Measurements from ENCODE around the gene XRCC5.
"Not testable (repeated sequence)": the region's sequence is repeated elsewhere in the genome, so short reads cannot be mapped to it uniquely, and the experiment has no call there.

The XRCC5 gene

GRCh38 chr2:216119146-216119545, 10.0 kb downstream of the XRCC5 start:
- DNase-seq (ENCODE audit: low read depth) = no peak

DNA sequence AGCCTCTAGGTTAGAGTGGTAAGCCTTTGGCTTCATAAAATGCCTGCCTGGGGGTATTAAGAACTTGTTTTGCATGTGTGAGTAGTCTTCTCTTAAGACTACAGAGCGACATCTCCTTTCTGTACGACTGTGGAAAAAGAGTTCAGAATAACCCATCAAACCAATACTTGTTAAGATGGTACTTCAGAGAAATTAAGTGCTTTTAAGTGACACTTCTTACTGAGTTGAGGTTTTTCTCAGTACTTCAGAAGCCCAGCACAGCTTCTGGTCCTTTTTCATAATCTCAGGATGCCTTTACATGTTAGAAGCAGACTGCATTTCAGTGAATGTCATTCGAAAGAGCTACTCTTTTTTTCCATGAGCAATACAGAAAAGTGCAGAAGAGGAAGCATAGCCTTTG, 10.8 kb downstream of the XRCC5 start:
- no peak for DNase-seq (ENCODE audit: low read depth)

DNA sequence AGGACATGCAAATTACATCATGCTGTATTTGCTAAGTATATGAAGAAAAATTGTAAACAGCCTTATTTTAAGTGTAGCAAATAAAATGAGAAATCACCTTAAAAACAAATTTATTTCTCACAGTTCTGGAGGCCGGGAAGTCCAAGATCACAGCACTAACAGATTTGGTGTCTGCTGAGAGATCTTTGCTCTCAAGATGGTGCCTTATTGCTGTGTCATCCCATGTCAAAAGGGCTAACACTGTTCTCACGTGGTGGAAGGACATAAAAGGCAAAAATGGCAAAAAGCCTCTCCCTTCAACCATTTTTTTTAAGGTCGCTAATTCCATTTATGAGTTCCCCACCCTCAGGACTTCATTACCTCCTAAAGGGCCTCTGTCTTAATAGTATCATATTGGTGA, 12.1 kb downstream of the XRCC5 start:
- no peak for DNase-seq (ENCODE audit: low read depth)

DNA sequence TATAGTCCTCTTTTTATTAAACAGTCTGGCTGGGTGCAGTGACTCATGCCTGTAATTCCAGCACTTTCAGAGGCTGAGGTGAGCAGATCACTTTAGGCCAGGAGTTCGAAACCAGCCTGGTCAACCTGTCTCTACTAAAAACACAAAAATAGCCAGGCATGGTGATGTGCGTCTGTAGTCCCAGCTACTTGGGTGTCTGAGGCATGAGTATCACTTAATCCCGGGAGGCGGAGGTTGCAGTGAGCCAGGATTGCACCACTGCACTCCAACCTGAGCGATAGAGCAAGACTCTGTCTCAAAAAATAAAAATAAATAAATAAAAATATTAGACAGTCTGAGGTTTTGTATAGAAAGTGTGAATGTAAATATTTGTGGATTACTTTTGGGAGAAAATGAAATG, 17.8 kb downstream of the XRCC5 start:
- DNase-seq (ENCODE audit: low read depth) = no peak

DNA sequence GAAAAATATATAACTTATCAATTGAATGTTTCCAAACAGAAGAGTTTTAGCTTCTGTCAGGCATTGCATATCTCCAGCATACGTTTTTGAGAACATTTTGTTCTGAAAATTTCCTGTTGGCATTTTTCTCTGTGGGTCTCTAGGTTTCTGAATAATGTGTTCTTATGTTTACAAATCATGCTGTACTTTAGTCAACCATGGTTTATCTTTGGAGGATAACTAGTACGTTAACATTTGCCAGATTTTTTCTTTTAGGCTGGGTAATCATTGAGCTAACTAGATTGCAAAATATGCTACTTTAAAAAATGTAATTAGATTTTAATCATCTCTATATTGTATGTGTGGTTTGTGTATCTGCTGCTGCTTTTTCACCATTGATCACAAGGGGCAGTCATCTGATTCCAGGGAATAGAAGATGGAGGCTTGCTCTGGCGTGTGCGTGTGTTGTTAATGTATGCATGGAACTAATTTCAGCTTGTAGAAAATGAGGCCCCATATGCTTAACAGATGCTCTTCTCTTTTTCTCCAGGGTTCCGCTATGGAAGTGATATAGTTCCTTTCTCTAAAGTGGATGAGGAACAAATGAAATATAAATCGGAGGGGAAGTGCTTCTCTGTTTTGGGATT, 21.3 kb downstream of the XRCC5 start:
- DNase-seq (ENCODE audit: low read depth) = no peak

DNA sequence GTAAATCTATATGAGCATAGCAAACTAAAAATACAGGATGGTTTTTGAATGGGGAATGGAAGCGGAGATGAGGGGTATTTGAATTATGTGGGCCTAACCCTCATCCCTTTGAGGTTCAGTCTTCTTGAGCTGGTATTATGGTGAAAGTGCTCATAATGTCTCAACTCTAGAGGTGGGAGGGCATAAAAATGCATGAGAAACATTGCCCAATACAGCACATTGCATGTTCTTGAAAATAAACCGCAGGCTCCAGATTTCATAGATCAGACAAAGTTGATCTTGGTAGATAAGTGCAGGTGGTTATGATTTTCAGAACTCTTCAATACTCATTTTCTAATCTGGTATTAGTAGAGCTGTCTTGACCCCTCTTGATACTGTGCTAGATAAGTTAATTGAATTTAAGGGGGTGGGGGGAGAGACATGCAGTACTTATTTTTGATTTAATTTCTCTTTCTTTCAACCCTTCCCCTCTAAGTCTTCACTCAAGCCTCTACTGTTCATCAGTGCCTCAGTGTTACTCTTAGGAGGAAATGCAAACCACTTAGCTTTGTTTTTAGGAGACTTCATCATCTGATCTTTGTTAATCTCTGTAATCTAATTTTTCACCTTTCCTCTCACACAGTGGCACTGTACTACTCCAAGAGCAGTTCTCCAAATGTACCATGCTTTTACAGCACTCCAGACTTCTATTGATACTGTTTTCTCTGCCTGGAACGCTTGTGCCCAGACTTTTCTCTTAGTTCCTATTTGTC, 22.2 kb downstream of the XRCC5 start:
- no peak for DNase-seq (ENCODE audit: low read depth)

DNA sequence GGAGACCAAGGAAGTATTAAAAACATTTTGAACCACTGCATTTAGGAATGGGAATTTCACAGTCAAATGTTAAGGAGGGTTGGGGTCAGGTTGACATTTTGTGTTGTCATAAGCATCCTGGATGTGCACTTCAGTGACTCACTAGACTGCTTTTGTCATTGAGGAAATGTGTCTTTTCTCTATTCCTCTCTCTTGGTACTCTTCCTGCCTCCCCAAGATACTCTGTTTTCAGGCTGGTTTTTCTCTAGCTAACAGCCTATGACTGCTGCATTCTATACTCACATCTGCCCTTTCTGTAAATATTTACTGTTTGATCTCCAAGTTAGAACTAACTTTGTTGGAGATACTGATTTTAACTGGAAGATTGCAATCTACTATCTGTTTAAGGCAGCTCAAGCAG, 23.4 kb downstream of the XRCC5 start:
- no peak for DNase-seq (ENCODE audit: low read depth)

DNA sequence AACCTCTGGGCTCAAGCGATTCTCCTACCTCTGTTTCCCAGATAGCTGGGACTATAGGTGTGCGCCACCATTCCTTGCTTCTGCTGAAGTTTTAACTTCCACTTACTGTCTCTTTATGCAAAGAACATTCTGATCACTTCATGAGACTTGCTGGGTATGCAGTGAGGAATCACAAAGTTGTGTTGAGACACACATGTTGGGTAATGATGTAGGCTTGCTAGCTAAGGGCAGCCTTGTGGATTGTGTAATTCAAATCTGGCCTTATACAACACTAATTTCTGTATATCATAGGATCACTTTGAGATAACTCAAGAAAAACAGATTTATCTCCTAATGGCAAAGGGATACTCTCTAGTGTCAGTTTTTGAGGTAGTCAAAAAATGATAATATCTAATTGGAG, 24.2 kb downstream of the XRCC5 start:
- no peak for DNase-seq (ENCODE audit: low read depth)

DNA sequence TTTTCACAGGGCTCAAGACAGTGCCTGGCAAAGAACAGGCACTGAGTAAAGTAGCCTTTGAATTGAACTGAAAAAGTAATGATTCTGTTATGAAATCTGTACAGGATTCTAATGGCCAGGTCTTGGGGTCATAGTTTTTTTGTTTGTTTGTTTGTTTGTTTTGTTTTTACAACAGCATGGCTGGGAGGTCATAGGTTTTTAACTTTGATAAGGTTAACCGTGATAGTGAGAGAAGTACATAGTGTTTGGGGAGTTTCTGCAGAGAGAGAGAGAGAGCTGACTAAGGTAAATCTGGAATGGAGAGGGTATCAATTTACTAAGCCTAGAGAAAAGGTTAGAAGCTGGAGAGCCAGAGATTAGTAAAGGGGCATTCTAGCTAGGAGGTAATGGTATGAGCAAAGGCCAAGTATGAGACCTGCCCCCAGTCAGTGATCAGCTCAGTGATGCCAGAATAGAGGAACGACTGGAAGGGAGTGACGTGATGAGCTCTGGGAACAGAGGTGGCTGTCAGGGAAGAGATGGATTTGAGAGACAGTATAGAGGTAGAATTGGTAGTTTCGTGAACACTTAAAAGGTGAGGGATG, 25.9 kb downstream of the XRCC5 start:
- no peak for DNase-seq (ENCODE audit: low read depth)

GRCh38 chr2:216139884-216140283, 30.7 kb downstream of the XRCC5 start:
- DNase-seq (ENCODE audit: low read depth) = no peak

GRCh38 chr2:216141516-216141915, 32.4 kb downstream of the XRCC5 start:
- not testable (repeated sequence) for DNase-seq (ENCODE audit: low read depth)

GRCh38 chr2:216142540-216142939, 33.4 kb downstream of the XRCC5 start:
- DNase-seq (ENCODE audit: low read depth) = no peak

DNA sequence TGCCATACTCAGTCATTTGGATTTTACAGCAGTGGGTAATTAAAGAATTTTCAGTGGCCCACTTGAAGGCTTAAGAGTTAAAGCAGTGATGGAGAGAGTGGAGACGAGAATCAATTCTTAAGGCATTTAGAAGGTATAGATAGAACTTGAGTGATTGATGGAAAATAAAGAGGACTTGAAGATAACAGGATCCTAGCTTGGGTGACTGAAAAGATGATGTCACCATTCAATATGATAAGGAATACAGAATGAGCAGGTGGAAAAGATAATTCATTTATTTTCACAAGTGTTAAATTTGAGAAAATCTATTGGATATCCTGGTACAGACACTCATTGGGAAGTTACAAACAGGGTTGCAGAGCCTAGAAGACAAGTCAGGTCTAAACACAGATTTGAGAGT, 35.2 kb downstream of the XRCC5 start:
- no peak for DNase-seq (ENCODE audit: low read depth)

GRCh38 chr2:216144857-216145256, 35.7 kb downstream of the XRCC5 start:
- DNase-seq (ENCODE audit: low read depth) = no peak

DNA sequence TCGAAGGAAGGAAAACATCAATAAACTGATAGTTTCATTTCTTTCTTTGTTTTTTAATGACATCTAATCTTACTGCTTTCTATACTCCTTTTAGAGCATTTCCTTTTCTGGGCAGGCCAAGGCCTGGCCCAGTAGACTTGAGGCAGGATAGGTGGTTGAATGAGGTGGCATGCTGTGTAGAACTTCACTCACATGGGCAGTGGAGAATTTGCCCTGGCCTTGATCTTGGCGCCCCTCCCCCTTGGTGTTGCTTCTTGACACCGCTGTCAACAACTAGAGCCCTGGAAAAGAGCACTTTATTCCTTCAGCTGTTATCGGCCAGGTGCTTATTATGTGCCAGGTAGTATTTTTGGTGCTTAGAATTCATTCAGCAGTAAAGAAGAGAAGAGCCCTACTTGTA, 37.4 kb downstream of the XRCC5 start:
- no peak for DNase-seq (ENCODE audit: low read depth)

DNA sequence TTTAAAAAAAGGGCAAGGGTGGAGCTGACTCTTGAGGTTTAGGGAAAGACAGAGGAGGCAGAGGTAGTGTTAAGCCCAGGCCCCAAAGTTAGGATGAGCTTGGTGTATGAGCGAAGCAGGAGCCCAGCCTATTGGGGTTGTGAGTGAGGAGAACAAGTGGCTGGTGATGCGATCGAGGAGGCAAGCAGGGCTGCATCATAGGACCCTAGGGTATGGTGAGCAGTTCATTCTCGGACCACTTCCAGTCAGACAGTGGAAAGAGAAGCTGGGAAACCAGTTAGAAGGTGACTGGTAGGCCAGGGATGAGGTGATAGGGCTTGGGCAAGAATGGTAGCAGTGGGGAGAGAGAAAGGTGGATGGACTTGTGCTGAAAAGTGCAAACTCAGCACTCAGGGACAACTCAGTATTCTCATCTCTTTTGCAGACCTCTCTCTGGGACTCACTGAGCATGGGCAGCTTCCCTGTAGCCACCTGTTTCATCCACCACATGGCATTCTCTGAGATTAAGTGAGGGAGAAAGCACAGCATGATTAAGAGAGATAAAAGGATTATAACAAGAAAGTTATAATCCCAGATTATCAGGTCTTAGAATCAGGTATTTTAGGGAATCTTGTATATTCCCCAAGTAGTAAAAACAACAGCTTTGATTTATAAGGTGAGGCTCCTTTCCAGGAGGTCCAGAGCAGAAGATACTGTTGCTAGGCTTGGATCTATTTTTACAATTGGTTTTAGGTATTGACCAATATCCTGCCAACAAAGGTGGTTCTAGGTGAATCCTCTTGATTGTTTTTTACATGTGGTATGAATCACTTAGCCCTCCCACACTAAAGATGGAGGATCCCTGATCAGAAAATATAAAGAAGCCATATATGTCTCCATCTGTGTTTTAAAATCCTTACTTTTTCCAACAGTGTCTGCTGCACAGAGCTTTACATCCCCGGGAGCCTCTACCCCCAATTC, 38.3 kb downstream of the XRCC5 start:
- DNase-seq (ENCODE audit: low read depth) = no peak

DNA sequence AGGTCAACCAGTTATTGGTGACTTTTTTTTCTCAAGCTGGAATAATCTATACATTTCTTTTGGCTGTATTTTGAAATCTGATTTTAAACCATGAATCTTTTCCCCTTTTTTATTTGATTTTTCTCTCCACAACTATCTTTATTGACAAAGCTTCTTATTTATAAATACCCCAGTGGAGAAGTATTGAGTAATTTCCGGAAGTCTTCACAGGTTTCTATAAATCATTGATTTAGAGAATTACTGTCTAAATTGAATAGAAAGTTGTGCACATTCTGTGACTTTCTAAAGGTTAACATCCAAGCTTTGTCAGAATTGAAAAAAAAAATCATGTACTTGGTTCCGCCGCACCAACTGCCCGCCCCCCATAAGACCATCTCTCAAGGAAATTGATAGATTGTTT, 39.8 kb downstream of the XRCC5 start:
- DNase-seq (ENCODE audit: low read depth) = no peak

DNA sequence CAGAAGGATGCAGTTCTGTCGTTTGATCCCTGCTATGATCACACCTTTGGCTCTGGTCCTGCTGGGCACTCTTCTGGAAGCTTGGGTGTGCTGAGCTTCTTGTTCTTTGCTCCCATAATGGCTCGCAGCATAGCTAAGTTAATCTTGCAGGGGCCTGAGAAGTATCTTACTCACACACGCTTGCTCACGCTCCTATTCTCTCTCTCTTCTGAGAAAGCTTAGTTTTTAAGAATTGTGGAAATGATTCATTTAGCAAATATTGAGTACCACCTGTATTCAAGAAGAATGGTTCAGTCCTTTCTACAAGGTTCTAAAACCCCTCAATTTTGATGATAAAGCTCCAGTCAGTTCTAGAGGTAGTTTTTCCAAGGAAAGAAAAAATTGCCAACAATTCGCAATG, 40.6 kb downstream of the XRCC5 start:
- no peak for DNase-seq (ENCODE audit: low read depth)

GRCh38 chr2:216151313-216152025, 42.3 kb downstream of the XRCC5 start:
- no peak for DNase-seq (ENCODE audit: low read depth)

- no peak for DNase-seq (ENCODE audit: low read depth)
Observed at GRCh38 chr2:216155954-216156353, 46.8 kb downstream of the XRCC5 start.

- no peak for DNase-seq (ENCODE audit: low read depth)
Observed at GRCh38 chr2:216156822-216157221, 47.7 kb downstream of the XRCC5 start.

GRCh38 chr2:216159144-216159543, 50.0 kb downstream of the XRCC5 start:
- no peak for DNase-seq (ENCODE audit: low read depth)
